HepG2 (cell line): ENCODE data around the gene ZNF606. TPM values are rescaled to one million over a fixed set of nuclear protein-coding genes. Genes with fewer than 3 reads are reported as not detected.
A peak's percentile ranks its signal among the peaks of the same experiment; 100 is the strongest.

Source experiments
- AHR ChIP-seq: IDR thresholded peaks from 2 replicates; pipeline ENCODE4 v1.6.1; 2018; ENCODE audit warnings: missing genetic modification reagents, missing compliant biosample characterization
- FOXP1 ChIP-seq, 2 experiments: fragments of 450-650 bp in 1 of 2; IDR thresholded peaks; 2 replicates each; pipeline ENCODE4 v1.6.1; 2017 to 2018; ENCODE audit warnings: antibody characterized with exemption in 1 of 2
- HMG20A ChIP-seq: IDR thresholded peaks from 2 replicates; pipeline ENCODE4 v1.6.1; 2016; ENCODE audit warnings: borderline replicate concordance
- SAP130 ChIP-seq: IDR thresholded peaks from 2 replicates; pipeline ENCODE4 v1.6.1; 2016; ENCODE audit warnings: low read depth
- ZNF737 ChIP-seq: sonication (generic); formaldehyde crosslinking; IDR thresholded peaks from 2 replicates; pipeline ENCODE4 v1.5.0; 2020; ENCODE audit warnings: missing genetic modification reagents, mild to moderate bottlenecking, borderline replicate concordance
- ZNF891 ChIP-seq: sonication (generic); formaldehyde crosslinking; IDR thresholded peaks from 2 replicates; pipeline ENCODE4 v1.5.0; 2020; ENCODE audit warnings: mild to moderate bottlenecking, missing genetic modification reagents
- polyA plus RNA-seq, 8 experiments: library from polyadenylated mRNA; depleted of rRNA in 3 of 8; stranded (reverse) in 7 of 8; unstranded in 1 of 8; fragments of >200 nt; fragmentation: Illumina TruSeq in 4 of 8; extraction: Trizol in 4 of 8; gene quantifications; 2 replicates each; pipeline versions ENCODE4 v1.2.1 to v1.2.3, GENCODE V29; 2011 to 2016; ENCODE audit warnings: low read depth in 4 of 8, missing spikeins in 1 of 8, mixed read lengths in 1 of 8; ENCODE audit not compliant: insufficient read depth in 1 of 8
- total RNA-seq, 5 experiments: library from RNA; depleted of rRNA; stranded (reverse); fragments of >200 nt; fragmentation: Illumina TruSeq; extraction: Trizol; gene quantifications; 2 replicates each; pipeline ENCODE4 v1.2.3, GENCODE V29; 2016; ENCODE audit warnings: low read depth in 1 of 5
- TF ChIP-seq, protein P1 (sequence below): sonication (generic); formaldehyde crosslinking; IDR thresholded peaks from 2 replicates; pipeline ENCODE4 v1.5.1; 2020; ENCODE audit warnings: mild to moderate bottlenecking, missing genetic modification reagents, moderate library complexity
- TF ChIP-seq, protein P2 (sequence below): sonication (generic); formaldehyde crosslinking; conservative IDR thresholded peaks from 2 replicates; pipeline ENCODE4 v1.4.0; 2020; ENCODE audit warnings: missing genetic modification reagents
- TF ChIP-seq, protein P3 (sequence below): sonication (generic); formaldehyde crosslinking; IDR thresholded peaks from 2 replicates; pipeline ENCODE4 v1.4.0; 2020; ENCODE audit warnings: missing genetic modification reagents, borderline replicate concordance
- TF ChIP-seq, protein P4 (sequence below): sonication (generic); formaldehyde crosslinking; IDR thresholded peaks from 2 replicates; pipeline ENCODE4 v1.8.1; 2023; ENCODE audit warnings: mild to moderate bottlenecking, missing genetic modification reagents

Gene ZNF606
- total and polyA plus RNA-seq, 2 of the 13 experiments (the other 11 are each of a cell fraction or from before 2014, with no cell fraction given): 4.2 to 14.8 TPM

DNA sequence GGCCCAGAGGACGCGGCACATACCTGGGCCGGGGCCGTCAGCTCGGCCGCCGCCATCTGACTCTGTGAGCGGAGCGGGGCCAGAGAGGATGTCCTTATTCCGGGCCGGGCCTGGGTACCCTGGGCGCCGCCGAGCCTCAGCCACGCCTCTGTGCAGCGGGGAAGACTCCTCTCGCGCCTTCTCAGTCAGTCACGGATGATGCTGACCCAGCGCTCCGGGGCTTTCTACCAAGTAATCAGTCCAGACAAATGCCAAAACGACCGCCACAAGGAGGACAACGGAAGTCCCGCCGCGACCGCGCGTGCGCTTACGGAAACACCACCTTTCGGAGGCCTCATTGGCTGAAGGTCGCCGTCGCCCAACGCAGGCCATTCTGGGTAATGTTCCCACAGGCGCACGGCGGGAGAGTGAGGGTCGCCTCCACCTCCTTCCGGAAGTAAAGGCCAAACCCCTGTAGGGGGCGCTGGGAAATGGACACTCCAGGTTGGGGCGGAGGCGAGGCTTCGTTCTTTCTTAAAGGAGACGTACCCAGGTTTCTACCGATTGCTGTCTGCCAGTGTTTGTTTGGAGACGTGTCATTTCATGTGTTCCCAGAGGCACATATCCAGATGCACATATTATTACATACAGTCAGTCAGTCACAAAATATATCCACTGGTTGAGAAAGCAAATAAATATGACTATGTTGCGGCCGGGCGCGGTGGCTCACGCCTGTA, 55.0 kb downstream of the ZNF606 start, which contains the start of gene ZNF256 (continued):
- TF ChIP-seq, protein P1, sequence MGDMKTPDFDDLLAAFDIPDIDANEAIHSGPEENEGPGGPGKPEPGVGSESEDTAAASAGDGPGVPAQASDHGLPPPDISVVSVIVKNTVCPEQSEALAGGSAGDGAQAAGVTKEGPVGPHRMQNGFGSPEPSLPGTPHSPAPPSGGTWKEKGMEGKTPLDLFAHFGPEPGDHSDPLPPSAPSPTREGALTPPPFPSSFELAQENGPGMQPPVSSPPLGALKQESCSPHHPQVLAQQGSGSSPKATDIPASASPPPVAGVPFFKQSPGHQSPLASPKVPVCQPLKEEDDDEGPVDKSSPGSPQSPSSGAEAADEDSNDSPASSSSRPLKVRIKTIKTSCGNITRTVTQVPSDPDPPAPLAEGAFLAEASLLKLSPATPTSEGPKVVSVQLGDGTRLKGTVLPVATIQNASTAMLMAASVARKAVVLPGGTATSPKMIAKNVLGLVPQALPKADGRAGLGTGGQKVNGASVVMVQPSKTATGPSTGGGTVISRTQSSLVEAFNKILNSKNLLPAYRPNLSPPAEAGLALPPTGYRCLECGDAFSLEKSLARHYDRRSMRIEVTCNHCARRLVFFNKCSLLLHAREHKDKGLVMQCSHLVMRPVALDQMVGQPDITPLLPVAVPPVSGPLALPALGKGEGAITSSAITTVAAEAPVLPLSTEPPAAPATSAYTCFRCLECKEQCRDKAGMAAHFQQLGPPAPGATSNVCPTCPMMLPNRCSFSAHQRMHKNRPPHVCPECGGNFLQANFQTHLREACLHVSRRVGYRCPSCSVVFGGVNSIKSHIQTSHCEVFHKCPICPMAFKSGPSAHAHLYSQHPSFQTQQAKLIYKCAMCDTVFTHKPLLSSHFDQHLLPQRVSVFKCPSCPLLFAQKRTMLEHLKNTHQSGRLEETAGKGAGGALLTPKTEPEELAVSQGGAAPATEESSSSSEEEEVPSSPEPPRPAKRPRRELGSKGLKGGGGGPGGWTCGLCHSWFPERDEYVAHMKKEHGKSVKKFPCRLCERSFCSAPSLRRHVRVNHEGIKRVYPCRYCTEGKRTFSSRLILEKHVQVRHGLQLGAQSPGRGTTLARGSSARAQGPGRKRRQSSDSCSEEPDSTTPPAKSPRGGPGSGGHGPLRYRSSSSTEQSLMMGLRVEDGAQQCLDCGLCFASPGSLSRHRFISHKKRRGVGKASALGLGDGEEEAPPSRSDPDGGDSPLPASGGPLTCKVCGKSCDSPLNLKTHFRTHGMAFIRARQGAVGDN (CRISPR knock-in tag): peak; percentile 83
- TF ChIP-seq FOXP1 (IDR thresholded peaks at IDR 0.05): no peak
- no peak for TF ChIP-seq FOXP1 (CRISPR knock-in tag; IDR thresholded peaks at IDR 0.05)
- TF ChIP-seq ZNF891 (CRISPR knock-in tag): 0 out of 2 replicates have a peak, but pooled peaks have one; percentile 23
- TF ChIP-seq ZNF737 (CRISPR knock-in tag): no peak
- TF ChIP-seq, protein P2, sequence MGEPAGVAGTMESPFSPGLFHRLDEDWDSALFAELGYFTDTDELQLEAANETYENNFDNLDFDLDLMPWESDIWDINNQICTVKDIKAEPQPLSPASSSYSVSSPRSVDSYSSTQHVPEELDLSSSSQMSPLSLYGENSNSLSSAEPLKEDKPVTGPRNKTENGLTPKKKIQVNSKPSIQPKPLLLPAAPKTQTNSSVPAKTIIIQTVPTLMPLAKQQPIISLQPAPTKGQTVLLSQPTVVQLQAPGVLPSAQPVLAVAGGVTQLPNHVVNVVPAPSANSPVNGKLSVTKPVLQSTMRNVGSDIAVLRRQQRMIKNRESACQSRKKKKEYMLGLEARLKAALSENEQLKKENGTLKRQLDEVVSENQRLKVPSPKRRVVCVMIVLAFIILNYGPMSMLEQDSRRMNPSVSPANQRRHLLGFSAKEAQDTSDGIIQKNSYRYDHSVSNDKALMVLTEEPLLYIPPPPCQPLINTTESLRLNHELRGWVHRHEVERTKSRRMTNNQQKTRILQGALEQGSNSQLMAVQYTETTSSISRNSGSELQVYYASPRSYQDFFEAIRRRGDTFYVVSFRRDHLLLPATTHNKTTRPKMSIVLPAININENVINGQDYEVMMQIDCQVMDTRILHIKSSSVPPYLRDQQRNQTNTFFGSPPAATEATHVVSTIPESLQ (CRISPR knock-in tag): 0 out of 2 replicates have a peak, but pooled peaks have one; percentile 42
- peak; percentile 79; the same call in 1 of the 2 replicates for TF ChIP-seq AHR (CRISPR knock-in tag)
- TF ChIP-seq, protein P3, sequence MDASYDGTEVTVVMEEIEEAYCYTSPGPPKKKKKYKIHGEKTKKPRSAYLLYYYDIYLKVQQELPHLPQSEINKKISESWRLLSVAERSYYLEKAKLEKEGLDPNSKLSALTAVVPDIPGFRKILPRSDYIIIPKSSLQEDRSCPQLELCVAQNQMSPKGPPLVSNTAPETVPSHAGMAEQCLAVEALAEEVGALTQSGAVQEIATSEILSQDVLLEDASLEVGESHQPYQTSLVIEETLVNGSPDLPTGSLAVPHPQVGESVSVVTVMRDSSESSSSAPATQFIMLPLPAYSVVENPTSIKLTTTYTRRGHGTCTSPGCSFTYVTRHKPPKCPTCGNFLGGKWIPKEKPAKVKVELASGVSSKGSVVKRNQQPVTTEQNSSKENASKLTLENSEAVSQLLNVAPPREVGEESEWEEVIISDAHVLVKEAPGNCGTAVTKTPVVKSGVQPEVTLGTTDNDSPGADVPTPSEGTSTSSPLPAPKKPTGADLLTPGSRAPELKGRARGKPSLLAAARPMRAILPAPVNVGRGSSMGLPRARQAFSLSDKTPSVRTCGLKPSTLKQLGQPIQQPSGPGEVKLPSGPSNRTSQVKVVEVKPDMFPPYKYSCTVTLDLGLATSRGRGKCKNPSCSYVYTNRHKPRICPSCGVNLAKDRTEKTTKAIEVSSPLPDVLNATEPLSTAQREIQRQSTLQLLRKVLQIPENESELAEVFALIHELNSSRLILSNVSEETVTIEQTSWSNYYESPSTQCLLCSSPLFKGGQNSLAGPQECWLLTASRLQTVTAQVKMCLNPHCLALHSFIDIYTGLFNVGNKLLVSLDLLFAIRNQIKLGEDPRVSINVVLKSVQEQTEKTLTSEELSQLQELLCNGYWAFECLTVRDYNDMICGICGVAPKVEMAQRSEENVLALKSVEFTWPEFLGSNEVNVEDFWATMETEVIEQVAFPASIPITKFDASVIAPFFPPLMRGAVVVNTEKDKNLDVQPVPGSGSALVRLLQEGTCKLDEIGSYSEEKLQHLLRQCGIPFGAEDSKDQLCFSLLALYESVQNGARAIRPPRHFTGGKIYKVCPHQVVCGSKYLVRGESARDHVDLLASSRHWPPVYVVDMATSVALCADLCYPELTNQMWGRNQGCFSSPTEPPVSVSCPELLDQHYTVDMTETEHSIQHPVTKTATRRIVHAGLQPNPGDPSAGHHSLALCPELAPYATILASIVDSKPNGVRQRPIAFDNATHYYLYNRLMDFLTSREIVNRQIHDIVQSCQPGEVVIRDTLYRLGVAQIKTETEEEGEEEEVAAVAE (CRISPR knock-in tag): peak; percentile 85
- no peak for TF ChIP-seq HMG20A (CRISPR knock-in tag)
- TF ChIP-seq SAP130 (CRISPR knock-in tag): peak; percentile 98
- TF ChIP-seq, protein P4, sequence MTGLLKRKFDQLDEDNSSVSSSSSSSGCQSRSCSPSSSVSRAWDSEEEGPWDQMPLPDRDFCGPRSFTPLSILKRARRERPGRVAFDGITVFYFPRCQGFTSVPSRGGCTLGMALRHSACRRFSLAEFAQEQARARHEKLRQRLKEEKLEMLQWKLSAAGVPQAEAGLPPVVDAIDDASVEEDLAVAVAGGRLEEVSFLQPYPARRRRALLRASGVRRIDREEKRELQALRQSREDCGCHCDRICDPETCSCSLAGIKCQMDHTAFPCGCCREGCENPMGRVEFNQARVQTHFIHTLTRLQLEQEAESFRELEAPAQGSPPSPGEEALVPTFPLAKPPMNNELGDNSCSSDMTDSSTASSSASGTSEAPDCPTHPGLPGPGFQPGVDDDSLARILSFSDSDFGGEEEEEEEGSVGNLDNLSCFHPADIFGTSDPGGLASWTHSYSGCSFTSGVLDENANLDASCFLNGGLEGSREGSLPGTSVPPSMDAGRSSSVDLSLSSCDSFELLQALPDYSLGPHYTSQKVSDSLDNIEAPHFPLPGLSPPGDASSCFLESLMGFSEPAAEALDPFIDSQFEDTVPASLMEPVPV: 0 out of 2 replicates have a peak, but pooled peaks have one; percentile 50
